ENCODE data around the gene TTYH1.

TTYH1 gene

DNA sequence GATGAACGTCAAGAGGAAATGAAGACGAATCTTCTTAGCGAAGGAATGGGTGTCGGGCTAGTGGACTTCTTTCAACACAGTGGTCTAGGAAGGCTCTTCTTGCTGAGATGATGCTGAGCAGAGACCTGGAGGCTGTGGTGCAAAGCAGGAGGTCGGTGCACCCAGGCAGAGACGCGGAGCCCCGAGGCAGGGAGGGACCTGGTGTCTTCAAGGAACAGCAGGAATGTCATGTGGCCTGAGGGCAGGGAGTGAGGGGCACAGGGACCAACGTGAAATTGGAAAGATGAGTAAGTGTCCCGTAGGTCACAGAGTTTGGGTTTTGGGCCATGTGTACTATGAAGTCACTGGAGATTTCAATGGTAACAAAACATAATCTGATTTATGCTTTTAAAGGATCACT is 69.2 kb downstream of the TTYH1 start:
- no peak for DNase-seq

DNA sequence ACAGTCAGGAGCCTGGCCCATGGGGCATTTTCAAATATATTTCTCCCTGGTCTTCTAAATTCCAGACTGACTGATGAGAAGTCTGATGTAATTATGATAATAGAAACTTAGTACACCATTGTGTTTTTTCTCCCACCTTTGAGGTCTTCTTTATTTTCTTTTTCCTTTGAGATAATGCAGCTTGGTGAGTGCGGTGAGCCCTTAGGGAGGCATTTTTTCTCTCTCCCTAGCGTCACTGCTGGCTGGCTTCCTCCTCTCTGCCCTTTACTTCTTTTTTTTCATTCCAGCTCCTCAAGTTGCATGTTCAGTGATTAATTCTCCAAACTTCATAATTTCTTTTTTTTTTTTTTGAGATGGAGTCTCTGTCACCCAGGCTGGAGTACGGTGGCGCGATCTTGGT is 70.6 kb downstream of the TTYH1 start:
- no peak for DNase-seq
